Caco-2 (cell line): ENCODE measurements around the gene CUL7. TPM values are rescaled to one million over a fixed set of nuclear protein-coding genes. Genes with fewer than 3 reads are reported as not detected.

Source experiments
- BruUV-seq: library from RNA; stranded (reverse); fragments of 400-500 nt; replicated peaks from 2 replicates; lab custom pipeline; 2021; lab: Mats Ljungman, UMichigan
- CTCF ChIA-PET: fragments of 300-600 bp; sonication (Branson Sonifier 250); formaldehyde crosslinking; loops from one replicate; lab custom pipeline; 2022; ENCODE audit warnings: antibody characterized with exemption; lab: Charles Lee
- POLR2A ChIA-PET: fragments of 300-600 bp; sonication (Branson Sonifier 250); formaldehyde crosslinking; loops from one replicate; lab custom pipeline; 2022; ENCODE audit warnings: antibody characterized with exemption; lab: Charles Lee
- DNase-seq, 2 experiments: peaks; one replicate each; pipeline versions ENCODE4 v3.0.0 to v3.0.0-alpha.2; 2020 to 2022
- H3K27me3 ChIP-seq: replicated peaks from 2 replicates; pipeline ENCODE4 v1.6.0; 2011; ENCODE audit warnings: low read length; ENCODE audit not compliant: control insufficient read depth, insufficient read depth
- H3K36me3 ChIP-seq: 2 replicates; pipeline ENCODE4 v1.5.1; 2011; ENCODE audit warnings: low read length; ENCODE audit not compliant: control insufficient read depth, insufficient read depth
- H3K4me1 ChIP-seq: fragments of 250-450 bp; sonication (Bioruptor Pico); 2 replicates; pipeline ENCODE4 v1.5.1; 2020; ENCODE audit warnings: mild to moderate bottlenecking
- H3K4me3 ChIP-seq: 2 replicates; pipeline ENCODE4 v1.5.1; 2011; ENCODE audit warnings: low read depth, mild to moderate bottlenecking, control low read depth, low read length
- H3K9me3 ChIP-seq: fragments of 250-450 bp; sonication (Bioruptor Pico); 2 replicates; pipeline ENCODE4 v1.5.1; 2020; ENCODE audit warnings: mild to moderate bottlenecking, moderate library complexity
- H3K27ac Mint-ChIP-seq: one replicate; pipeline ENCODE4 v1.8.0; 2022; ENCODE audit warnings: mixed read lengths; ENCODE audit not compliant: unreplicated experiment
- H3K27me3 Mint-ChIP-seq: one replicate; pipeline ENCODE4 v1.8.0; 2022; ENCODE audit warnings: mixed read lengths; ENCODE audit not compliant: insufficient read depth, unreplicated experiment
- H3K36me3 Mint-ChIP-seq: one replicate; pipeline ENCODE4 v1.8.0; 2022; ENCODE audit warnings: mild to moderate bottlenecking, mixed read lengths; ENCODE audit not compliant: insufficient read depth, unreplicated experiment
- H3K4me1 Mint-ChIP-seq: one replicate; pipeline ENCODE4 v1.8.0; 2022; ENCODE audit warnings: low read depth, mixed read lengths; ENCODE audit not compliant: unreplicated experiment
- H3K4me3 Mint-ChIP-seq: one replicate; pipeline ENCODE4 v1.8.0; 2022; ENCODE audit warnings: mild to moderate bottlenecking, moderate library complexity, mixed read lengths; ENCODE audit not compliant: unreplicated experiment
- H3K9me3 Mint-ChIP-seq: one replicate; pipeline ENCODE4 v1.8.0; 2022; ENCODE audit warnings: mixed read lengths; ENCODE audit not compliant: unreplicated experiment
- CTCF ChIP-seq, 2 experiments: fragments of 200-600 bp in 1 of 2; IDR thresholded peaks; 1 replicate in 1 of 2; 2 replicates in 1 of 2; pipeline versions ENCODE4 v1.5.1 to v1.8.0; 2011 to 2022; ENCODE audit warnings: antibody characterized with exemption in 1 of 2, control low read depth in 1 of 2, inconsistent platforms in 1 of 2, low read depth in 1 of 2, low read length in 1 of 2, mild to moderate bottlenecking in 1 of 2, moderate library complexity in 1 of 2; ENCODE audit not compliant: insufficient read depth in 1 of 2, severe bottlenecking in 1 of 2, unreplicated experiment in 1 of 2
- intact Hi-C: fragments of 100-400 bp; cut with micrococcal nuclease; formaldehyde crosslinking; loops from one replicate; pipeline ENCODE4 v1.10.0; 2022; ENCODE audit not compliant: unreplicated experiment
- total RNA-seq: library from RNA; stranded (reverse); gene quantifications from 2 replicates; pipeline ENCODE4 v1.2.3, GENCODE V29; 2022

Gene CUL7
- total RNA-seq, 1 experiment from 2014 or later, result 26.7 TPM

- no peak for TF ChIP-seq CTCF (IDR thresholded peaks at IDR 0.05; ENCODE audit: insufficient read depth in 1 of 2, low read depth in 1 of 2, low read length in 1 of 2, severe bottlenecking in 1 of 2, unreplicated experiment in 1 of 2)
- intact Hi-C loops, result loop anchor here (5.0 kb wide), 1 partner anchor 150 kb away; no protein-coding TSS in a partner anchor
- Mint-ChIP-seq H3K4me3 (peak overlapping the region; percentile 100), H3K4me1 (peaks cover 30% of the 10 kb centered on the region), H3K27ac (peak overlapping the region; percentile 97), H3K9me3 (no peaks in the 10 kb centered on the region), H3K27me3 (no peaks in the 10 kb centered on the region), H3K36me3 (peaks cover 79% of the 10 kb centered on the region)
- DNase-seq, result no peak
- Histone ChIP-seq H3K4me3 (peak overlapping the region; percentile 71), H3K4me1 (peaks cover 20% of the 10 kb centered on the region), H3K36me3 (peaks cover 2% of the 10 kb centered on the region; the same call in 1 of the 2 replicates), H3K27me3 (no peaks in the 10 kb centered on the region), H3K9me3 (no peaks in the 10 kb centered on the region)
- ChIA-PET POLR2A (no interaction called here), CTCF (interaction anchor here (0.6 kb wide), 1 partner anchor 111 kb away, joined by 4 read pairs; no protein-coding TSS in a partner anchor)
- no TSS peak for BruUV-seq
Measured at GRCh38 chr6:43052225-43052841, 1.3 kb downstream of the CUL7 start.

GRCh38 chr6:43050981-43051380 is 2.7 kb downstream of the CUL7 start:
- H3K9me3 ChIP-seq, result no peaks in the 10 kb centered on the region
- intact Hi-C loops, result loop anchor here (5.0 kb wide), 1 partner anchor 149 kb away; no protein-coding TSS in a partner anchor
- POLR2A ChIA-PET, result no interaction called here
- no peak overlapping the region for H3K4me3 ChIP-seq
- no TSS peak for BruUV-seq
- H3K4me3 Mint-ChIP-seq, result no peak overlapping the region
- CTCF ChIA-PET, result no interaction called here
- DNase-seq, result no peak
- no peak for TF ChIP-seq CTCF (IDR thresholded peaks at IDR 0.05; ENCODE audit: insufficient read depth in 1 of 2, low read depth in 1 of 2, low read length in 1 of 2, severe bottlenecking in 1 of 2, unreplicated experiment in 1 of 2)
- peaks cover 29% of the 10 kb centered on the region for H3K4me1 Mint-ChIP-seq
- no peaks in the 10 kb centered on the region for H3K27me3 Mint-ChIP-seq
- peaks cover 71% of the 10 kb centered on the region for H3K36me3 Mint-ChIP-seq
- peaks cover 2% of the 10 kb centered on the region; the same call in 1 of the 2 replicates for H3K36me3 ChIP-seq
- no peaks in the 10 kb centered on the region for H3K27me3 ChIP-seq
- peaks cover 20% of the 10 kb centered on the region for H3K4me1 ChIP-seq
- no peaks in the 10 kb centered on the region for H3K9me3 Mint-ChIP-seq
- H3K27ac Mint-ChIP-seq, result no peak overlapping the region

GRCh38 chr6:43047998-43048397 is 5.7 kb downstream of the CUL7 start:
- DNase-seq, result no peak
- H3K9me3 ChIP-seq, result no peaks in the 10 kb centered on the region
- BruUV-seq, result no TSS peak
- Mint-ChIP-seq H3K4me1 (peaks cover 15% of the 10 kb centered on the region), H3K27me3 (no peaks in the 10 kb centered on the region), H3K27ac (no peak overlapping the region), H3K4me3 (no peak overlapping the region), H3K9me3 (no peaks in the 10 kb centered on the region), H3K36me3 (peaks cover 74% of the 10 kb centered on the region)
- ChIA-PET CTCF (no interaction called here), POLR2A (no interaction called here)
- no peaks in the 10 kb centered on the region for H3K27me3 ChIP-seq
- intact Hi-C loops, result no loop called here
- no peak for TF ChIP-seq CTCF (IDR thresholded peaks at IDR 0.05; ENCODE audit: insufficient read depth in 1 of 2, low read depth in 1 of 2, low read length in 1 of 2, severe bottlenecking in 1 of 2, unreplicated experiment in 1 of 2)
- H3K4me1 ChIP-seq, result peaks cover 7% of the 10 kb centered on the region; the same call in 1 of the 2 replicates
- H3K36me3 ChIP-seq, result peaks cover 2% of the 10 kb centered on the region; the same call in 1 of the 2 replicates
- no peak overlapping the region for H3K4me3 ChIP-seq
